GM12873 (cell line): Measurements from ENCODE around the gene MTMR3.

Source experiments
- TF ChIP-seq, protein P1 (sequence below): IDR thresholded peaks from 2 replicates; pipeline ENCODE4 v1.5.1; 2012; ENCODE audit warnings: low read depth, mild to moderate bottlenecking, moderate library complexity, low read length, control low read depth; ENCODE audit not compliant: insufficient read depth; ENCODE audit errors: missing control alignments

Gene MTMR3

DNA sequence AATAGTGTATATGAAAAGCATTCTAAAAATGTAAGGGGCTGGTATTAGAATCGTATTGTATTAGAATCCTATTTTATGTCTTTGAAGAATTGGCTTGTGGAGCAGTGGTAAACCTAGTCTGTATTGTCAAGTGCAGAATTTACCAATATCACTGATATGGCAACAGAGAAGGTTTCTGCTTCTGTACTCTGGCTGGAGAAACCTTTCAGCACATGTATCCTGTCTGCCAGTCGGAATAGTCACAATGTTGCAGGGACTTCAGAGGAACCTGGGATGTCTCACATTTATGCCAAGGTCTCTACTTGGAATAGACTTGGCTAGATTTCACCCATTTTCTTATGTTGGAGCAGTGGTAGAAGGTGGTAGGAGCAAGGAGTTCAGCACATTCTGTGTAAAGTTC, 4.4 kb downstream of the MTMR3 start:
- TF ChIP-seq, protein P1, sequence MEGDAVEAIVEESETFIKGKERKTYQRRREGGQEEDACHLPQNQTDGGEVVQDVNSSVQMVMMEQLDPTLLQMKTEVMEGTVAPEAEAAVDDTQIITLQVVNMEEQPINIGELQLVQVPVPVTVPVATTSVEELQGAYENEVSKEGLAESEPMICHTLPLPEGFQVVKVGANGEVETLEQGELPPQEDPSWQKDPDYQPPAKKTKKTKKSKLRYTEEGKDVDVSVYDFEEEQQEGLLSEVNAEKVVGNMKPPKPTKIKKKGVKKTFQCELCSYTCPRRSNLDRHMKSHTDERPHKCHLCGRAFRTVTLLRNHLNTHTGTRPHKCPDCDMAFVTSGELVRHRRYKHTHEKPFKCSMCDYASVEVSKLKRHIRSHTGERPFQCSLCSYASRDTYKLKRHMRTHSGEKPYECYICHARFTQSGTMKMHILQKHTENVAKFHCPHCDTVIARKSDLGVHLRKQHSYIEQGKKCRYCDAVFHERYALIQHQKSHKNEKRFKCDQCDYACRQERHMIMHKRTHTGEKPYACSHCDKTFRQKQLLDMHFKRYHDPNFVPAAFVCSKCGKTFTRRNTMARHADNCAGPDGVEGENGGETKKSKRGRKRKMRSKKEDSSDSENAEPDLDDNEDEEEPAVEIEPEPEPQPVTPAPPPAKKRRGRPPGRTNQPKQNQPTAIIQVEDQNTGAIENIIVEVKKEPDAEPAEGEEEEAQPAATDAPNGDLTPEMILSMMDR: no peak

DNA sequence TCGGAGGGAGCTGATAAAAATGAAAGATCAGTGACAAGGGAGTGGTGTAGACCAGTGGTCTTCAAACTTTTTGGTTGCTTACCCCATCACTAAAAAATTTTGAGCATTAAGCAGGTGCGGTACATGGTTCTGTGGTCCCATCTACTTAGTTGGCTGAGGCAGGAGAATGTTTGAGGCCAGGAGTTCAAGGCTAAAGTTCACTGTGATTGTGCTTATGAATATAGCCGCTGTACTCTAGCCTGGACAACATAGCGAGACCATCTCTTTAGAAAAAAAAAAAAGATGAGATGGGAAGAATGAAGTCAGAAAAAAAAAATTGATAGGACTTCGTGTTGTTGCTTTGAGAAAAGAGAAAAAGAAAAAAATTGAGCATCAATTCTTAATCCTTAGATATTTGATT, 7.8 kb downstream of the MTMR3 start:
- TF ChIP-seq, protein P1: no peak

DNA sequence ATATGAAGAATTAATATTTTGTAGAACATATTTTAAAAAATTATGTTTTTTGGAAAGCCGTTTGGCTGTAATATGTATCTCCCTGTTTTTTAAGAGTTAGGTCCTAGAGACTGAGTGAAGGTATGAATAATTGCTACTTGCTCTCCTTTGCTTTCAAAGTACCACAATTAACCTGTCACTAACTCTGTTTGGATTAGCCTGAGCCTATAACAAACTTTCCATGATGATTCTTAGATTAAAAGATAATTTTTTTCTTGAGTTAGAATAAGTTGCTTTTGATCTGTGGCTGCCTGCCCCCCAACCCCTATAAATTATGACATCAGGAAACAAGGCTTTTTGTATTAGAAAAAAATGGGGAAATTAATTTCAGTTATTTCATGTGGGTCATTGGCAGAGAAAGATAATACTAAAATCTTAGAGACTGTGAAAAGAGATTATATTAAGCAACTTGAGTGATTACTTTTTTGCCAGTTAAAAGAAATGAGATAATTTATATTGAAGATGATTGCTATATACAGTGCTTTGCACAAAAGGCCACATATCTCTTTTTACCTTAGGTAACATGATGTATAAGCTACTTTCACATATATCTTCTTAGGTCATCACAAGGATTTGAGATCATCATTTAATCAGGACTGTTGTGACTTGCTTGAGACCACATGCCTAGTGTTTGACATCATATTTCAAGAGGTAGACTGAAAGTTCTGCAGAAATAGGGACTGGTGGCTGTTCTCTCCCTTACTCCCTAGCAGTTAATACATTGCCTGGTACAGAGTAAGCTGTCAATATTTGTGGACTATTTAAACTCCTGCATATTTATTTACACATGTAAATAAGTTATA, 9.6 kb downstream of the MTMR3 start:
- TF ChIP-seq, protein P1: no peak

DNA sequence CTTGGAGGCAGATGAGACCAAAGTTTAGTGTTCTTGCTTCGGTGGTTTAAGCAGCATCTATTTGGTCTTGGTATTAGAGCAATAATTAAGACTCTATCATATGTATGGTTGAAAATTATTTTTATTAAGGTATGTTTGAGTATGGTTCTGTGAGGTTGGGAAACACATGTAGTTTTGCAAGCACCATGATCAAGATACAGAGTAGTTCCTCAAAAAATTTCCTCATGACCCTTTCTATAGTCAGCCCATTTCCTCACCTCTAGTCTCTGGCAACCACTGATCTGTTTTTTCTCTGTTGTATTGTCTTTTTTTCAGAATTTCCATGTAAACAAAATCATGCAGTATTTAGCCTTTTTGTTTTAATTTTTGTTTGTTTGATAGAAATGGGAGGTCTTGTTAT, 18.4 kb downstream of the MTMR3 start:
- TF ChIP-seq, protein P1: no peak

DNA sequence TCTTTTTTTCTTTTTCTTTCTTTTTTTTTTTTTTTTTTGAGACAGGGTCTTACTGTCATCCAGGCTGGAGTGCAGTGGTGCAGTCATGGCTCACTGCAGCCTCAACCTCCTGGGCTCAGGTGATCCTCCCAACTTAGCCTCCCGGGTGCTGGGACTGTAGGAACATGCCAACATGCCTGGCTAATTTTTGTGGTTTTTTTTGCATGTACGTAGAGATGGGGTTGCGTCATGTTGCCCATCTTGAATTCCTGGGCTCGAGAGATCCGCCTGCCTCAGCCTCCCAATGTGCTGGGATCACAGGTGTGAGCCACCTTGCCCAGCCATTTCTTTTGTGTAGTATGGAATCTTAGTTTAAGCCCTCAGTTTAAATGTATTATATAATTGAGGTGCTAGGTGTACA, 20.4 kb downstream of the MTMR3 start:
- TF ChIP-seq, protein P1: no peak

DNA sequence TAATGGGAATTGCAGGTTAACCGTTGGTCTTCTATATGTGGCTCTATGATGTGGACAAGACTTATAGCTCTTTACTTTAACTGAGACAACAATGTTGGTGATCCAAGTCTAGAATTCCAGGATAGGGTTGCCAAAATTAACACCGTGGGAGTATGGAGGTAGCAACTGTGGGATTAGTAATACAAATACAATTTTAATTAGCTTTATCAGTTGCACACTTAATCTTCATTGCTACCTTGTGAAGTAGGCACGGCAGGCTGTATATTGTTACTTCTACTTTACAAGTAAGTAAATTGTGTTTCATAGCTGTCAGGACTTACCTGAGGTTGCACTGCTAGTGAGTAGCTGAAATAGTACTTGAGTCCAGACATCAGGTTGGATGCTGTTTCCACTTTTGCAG, 21.0 kb downstream of the MTMR3 start:
- TF ChIP-seq, protein P1: no peak

DNA sequence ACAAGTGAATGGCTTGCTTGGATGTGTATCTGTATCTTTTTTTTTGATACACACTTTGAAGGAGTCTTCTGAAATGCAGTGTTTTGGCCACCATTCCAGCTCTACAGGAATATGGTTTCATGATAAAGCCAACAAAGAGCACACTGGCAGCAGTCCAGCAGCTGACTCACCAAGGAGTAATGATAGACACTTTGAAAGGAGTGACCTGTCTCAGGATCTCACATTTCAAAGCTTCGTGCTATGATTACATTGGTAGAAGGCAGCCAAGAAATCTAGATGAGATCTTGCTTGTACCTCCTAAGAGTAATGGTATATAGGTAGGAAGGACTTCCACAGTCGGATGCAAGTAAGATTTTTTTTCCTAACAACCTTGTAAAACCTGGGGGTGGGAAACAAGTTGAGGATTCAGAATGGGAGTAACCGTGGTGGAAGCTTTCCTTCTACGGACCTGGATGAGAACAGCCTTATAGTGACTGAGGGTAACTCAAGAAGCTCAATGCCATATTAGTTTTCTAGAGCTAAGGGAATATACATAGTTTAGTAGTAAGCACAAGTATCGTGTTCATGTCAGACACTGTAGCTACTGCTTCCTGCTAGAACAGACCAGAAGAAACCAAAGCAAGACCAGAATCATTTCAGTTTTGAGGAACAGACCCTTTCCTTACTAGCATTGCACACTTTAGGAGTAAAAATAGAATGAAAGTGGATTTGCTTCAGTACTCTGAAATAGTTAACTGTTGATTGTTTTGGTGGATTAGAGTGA, 25.0 kb downstream of the MTMR3 start:
- TF ChIP-seq, protein P1: no peak
